AG08396 (cell line): ENCODE data around the gene PAK1.
"Not testable (repeated sequence)": the region's sequence is repeated elsewhere in the genome, so short reads cannot be mapped to it uniquely, and the experiment has no call there.

Experiments
- DNase-seq: peaks from one replicate; pipeline ENCODE4 v3.0.0; 2012; ENCODE audit warnings: low spot score, mixed read lengths

The PAK1 gene

DNA sequence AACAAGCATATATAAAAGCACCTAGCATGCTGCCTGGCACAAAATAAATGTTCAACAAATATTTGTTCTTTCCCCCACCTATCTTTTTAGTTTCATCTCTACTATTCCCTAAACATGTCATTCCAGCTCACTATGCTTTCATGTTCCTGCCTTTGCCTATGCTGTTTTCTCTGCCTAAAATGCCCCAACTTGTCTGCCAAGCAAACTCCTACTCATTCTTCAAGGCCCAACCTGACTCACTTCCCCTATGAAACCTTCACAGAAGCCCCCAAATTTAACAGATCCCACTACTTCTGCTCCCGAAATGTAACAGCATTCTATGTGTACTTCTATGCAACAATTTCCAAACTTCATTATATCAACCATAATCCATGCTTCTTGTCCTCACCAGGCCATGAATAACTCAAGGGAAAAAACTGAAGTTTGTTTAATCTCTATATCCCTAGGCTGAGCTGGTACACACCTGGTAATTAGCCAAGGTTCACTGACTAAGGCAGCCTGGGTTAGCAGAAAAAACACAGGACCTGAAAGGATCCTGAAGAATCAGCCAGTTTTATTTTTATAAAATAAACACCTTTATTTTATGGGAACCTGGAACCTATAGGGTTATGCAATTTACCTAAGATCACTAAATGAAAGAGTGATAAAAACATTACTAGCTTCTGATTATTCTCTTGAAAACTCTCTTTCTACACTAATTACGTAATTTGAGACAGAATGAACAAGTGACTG is 72.2 kb downstream of the PAK1 start:
- DNase-seq, result no peak

DNA sequence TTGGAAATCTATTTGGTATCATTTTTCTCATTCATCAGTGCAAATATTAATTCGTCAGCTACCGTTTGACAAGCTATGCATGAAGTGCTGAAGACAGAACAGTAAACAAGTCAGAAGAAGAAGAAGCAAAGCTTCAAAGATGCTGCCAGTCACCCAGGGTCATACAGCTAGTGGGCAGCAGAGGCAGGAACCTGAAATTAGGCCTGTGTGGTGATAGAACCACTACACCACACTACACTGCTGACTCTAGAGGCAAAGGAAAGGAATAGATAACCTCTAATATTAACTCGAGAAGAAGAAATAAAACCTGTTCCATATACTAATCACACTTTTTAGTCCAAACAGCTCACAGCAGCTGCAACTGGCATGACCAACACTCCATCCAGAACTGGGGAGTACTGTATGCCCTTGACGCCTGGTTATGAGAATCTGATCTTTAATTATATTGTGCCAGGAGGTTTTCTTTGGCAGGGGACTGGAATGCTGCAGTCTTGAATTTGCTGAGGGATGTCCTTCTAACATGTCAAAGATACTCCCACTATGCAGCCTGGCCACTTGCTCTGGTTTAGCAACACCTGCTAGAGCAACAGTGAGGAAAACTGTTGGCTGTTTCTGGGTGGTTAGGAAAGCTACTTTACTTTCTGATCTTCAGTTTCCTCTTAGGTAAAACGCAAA is 73.0 kb downstream of the PAK1 start:
- no peak for DNase-seq

DNA sequence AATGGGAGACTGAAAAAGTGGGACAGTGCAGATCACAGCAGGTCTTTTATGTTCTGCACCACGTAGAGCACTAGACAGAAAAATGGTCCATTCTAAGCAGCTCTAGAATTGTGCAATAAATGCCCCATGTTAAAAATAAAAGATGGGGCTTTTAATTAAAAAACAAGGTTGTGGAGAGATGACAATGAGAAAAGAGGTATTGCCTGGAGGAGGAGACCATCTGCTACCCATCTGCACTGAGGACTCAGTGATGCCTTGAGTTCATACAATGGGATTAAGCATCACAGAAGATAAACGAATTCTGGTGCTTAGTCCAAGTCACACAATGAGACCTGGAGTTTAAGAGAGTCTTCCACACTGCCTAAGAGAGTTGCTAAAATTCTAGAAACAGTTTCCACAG is 73.6 kb downstream of the PAK1 start:
- no peak for DNase-seq

DNA sequence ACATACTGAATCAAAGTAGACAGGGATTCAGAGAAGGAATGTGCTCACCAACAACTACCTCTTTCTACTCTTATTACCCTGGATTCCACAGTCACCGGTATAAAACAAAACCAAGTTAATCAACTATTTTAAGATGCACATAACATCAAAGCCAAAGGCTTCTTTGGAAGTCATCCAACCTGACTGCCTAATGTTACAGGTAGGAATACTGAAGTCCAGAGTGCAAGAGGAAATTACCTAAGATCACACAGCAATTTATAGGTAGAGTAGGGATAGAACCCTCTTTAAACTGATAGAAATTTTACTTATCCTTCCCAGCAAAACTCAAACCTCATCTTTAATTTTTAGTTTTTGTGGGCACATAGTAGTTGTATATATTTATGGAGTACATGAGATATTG is 76.3 kb downstream of the PAK1 start:
- no peak for DNase-seq

DNA sequence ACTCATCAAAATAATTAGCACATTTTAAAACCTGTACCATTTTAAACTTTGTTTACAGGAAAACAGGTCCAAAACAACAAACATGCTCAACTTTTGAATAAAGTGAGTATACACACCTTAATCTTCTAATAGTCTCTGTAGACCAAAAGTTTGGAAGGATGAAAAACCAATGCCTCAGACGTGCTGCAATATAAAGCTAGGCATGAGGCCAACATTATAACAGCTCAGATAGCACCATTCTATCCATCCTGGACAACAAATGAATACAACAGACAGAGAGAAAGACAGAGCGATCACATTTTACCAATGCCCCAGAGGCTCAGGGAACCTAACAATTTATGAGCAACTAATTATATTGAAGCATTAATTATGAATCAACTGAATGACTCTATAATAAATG is 77.0 kb downstream of the PAK1 start:
- no peak for DNase-seq

DNA sequence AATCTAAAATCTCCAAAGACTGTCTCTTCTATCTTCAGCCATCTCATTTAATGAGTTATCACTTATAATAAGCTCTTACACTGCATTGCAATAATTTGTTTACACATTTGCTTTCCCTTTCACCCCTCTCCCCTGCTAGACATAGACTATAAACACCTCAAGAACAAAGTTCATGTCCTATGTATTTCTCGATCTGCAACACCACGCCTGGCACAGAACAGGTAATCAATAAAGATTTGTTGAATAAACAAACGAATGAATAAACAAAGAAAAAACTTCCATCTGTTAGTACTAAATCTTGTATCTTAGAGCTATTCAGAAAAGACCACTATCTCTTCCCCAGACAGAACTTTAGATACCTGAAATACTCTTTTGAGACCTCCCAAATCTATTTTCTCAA is 77.6 kb downstream of the PAK1 start:
- no peak for DNase-seq

DNA sequence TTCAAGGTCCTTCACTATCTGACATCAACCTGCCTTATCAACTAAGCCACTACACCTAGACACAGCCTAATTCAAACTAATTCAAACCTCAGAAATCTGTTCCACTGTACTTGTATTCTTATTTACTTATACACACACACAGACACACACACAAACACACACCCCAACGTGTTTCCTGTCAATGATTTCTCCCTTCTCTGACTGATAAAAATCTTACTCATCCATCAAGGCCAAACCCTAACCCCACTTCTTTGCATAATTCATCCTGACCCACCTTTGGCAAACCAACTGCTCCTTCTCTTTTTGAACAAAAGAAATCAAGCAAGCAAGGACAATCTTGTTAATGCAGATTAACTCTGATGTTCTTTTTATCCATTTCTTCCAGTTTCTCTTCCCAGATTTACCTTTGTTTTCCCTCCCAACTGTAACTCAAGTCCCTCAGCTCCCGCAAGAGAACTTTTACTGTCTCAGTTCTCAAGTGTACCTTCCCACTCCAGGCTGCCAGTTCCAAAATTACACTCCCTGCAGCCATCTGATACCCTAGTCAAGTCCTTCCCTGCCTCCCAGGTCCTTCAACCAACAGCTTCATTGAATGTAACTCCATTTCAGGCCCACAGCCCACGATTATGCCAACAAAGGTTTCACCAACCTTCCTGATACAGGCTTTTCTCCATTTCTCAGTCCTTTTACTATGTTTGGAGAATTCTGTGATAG is 78.3 kb downstream of the PAK1 start:
- DNase-seq, result no peak

DNA sequence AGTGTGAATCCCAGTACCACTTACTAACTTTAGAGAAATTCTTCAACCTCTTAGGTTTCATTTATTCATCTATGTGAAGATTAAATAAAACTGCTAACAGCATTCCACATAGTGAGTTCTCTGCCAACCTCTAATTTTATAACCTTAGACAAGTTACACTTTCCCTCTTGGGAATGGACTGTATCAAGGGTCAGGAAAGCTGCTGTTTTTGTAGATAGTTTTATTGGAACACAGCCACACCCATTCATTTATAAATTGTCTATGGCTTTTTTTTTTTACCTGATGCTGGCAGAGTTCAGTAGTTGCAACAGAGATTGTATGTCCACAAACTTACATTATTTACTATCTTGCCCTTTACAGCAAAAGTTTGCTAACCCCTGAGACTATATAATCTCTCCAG is 81.1 kb downstream of the PAK1 start:
- DNase-seq, result no peak

DNA sequence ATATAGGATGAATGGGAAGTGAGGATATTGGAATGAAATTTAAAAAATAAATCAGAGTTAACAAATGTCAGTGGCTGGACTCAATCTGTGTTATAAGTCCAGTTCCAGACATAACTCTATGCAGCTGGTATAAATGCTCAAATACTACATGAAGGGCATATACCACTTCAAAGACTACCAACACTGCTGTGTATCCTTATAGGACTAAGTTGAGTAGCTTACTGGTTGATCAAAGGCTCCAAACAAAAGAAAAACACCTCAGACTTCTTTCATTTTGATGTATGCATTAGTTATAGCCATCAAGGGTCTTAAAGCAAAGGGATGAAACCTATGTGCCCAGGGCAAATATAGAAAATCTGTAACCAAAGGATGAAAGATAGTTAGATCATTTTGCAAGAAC is 86.2 kb downstream of the PAK1 start:
- DNase-seq, result no peak

DNA sequence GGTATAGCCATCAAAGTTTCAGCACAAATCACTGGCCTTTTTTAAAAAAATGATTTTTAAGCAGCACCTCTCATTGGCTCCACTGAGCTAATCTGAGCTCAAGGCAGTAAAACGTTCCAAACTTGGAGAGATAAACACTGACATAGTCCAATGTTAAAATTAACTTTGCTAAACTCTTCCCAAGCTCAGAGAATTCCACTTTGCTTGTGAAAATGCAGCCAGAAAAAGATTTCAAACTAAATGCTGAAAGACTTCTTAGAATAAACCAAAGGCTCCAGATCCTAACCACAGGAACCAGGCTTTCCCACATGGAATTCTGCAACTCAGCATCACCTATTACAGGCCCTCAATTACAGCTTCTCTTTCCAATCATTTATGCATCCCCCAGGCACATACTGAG is 87.7 kb downstream of the PAK1 start:
- DNase-seq, result peak; percentile 17

DNA sequence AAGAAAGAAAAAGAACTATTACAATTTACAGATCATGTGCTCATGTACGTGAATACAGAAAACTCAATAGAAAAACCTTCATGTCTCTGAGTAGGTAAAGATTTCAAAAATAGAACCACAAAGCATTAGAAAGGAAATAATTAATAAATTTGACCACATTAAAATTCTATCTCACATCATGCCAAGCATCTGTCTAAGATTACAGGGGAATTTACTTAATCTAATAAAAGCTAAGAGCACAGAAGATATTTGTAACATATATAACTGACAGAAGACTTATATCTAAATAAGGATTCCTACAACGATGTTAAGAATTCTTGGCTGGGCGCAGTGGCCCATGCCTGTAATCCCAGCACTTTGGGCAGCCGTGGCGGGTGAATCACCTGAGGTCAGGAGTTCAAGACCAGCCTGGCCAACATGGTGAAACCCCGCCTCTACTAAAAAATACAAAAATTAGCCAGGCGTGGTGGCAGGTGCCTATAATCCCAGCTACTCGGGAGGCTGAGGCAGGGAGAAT is 88.6 kb downstream of the PAK1 start:
- not testable (repeated sequence) for DNase-seq

DNA sequence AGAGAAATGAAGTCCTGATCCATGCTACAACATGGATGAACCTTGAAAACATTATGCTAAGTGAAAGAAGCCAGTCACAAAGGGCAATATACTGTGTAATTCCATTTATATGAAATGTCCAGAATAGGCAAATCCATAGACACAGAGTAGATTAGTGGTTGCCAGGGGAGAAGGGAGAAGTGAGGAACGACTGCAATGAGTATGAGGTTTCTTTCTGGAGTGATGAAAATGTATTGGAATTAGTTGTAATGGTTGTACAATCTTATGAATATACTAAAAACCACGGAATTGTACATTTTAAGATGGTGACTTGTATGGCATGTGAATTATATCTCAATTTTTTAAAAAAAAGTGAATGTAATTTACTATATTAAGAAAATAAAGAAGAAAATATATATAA is 89.3 kb downstream of the PAK1 start:
- DNase-seq, result no peak

DNA sequence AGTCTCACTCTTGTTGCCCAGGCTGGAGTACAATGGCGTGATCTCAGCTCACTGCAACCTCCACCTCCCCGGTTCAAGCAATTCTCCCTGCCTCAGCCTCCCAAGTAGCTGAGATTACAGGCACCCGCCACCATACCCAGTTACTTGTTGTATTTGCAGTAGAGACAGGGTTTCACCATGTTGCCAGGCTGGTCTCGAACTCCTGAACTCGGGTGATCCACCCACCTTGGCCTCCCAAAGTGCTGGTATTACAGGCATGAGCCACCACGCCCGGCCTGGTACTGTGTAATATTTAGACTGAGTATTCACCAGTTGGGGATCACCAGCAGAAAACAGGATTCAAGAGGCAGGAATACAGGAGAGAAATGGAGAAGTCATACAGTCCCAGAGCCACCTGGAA is 90.5 kb downstream of the PAK1 start:
- DNase-seq, result not testable (repeated sequence)

DNA sequence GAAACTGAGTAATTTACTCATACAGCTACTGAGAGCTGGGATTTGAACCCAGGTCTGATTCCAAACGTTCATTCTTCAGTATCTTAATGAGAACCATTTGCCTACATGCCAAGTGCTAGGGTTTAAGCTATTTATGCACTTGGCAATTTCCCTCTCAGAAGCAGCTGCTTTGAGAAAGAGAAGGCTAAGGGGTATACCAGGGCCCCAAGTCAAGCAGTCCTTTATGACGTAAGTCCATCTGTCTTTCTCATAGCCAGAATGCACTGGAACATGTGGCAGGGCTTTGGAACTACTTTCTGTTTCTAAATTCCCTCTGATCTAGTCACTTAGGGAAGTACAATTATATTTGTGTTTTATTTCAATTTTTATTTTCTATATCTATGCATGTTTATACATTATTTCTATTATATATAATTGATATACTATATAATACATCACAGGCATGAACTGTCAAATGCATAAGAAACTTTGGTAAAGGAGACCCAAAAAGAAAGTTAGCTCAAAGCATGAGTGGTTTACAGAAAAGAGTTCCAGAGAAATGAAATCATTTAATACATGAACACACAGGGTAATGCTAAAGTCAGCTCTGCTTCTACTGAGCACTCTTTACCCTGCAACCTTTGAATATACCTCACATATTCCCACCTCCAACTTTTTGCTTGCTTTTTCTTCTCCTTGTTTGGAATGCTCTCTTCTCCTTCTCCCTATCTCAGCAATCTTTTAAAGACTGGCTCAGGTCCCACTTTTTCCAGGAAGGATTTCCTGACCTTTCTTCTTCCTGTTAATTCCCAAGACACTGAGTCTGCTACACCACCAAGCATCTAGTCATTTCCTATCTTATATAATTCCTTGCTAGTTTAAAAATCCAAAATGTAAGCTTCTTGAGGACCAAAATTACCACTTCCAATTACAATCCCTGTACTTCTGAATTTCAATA is 91.9 kb downstream of the PAK1 start:
- DNase-seq, result peak; percentile 51

DNA sequence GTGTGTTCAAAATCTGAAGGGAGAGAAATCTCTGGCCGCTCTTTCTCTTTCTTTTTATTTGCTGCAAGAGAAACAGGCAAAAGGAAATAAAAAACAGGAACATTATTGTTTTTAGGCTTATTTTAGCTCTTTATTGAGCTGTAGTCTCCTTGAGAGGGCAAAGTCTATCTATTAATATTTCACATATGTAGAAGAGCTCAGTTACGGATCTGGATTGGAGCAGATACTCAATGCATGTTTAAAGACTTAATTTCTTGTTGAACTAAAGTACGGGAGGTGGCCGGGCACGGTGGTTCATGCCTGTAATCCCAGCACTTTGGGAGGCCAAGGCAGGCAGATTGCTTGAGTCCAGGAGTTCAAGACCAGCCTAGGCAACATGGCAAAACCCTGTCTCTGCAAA is 94.0 kb downstream of the PAK1 start:
- DNase-seq, result no peak

DNA sequence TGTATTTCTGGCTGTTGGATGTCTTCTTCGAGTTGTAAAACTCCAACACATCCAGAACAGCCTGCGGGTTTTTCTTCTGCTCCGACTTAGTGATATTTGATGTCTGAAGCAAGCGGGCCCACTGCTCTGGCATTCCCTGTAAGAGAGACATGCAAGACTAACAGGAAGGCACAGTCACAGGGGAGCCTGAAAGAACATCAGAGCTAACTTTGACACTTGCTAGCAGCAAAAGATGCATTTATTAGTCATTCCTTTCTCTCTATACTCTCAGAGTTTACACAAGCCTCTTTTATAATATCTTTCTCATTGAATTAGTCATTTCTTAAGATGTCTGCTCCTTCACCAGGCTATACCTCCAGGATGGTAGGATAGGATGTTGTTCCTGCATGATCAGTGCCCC is 94.6 kb downstream of the PAK1 start:
- DNase-seq, result no peak

DNA sequence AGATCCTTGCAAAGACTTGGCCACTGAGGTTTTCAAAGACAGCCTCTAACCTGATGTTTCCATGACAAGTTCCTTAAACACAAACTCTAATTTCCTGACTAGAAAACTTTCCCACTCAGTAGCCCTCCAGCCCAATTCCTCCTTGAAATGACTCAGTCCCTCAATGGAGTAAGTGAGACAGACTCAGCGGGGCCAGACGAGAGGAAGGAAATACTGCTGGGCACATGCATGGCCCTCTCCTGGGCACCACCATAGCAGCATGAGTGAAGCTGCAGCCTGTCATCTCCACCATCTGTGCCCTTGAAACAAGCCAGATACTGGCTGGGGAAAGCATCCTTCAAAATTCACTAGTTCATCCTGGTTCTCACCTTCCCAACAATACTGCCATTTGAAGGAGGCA is 96.2 kb downstream of the PAK1 start:
- DNase-seq, result no peak

DNA sequence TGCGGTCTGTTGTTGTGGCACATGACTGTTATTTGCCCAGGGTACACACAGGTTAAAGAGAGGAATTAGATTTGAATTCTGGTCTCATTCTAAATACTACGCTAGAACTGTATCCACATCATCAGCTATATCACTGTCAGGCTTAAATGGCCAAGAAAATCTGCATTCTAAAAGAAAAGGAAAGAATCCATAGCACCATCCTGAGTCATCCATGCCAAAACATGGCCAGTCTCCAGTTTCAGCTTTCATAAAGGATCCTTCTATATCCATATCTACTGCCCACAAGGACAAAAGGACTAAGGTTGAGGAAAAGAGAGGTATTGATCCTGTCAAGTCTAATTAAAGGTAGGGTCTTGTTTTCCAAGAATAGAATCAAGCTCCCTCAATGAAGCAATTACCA is 98.8 kb downstream of the PAK1 start:
- no peak for DNase-seq

DNA sequence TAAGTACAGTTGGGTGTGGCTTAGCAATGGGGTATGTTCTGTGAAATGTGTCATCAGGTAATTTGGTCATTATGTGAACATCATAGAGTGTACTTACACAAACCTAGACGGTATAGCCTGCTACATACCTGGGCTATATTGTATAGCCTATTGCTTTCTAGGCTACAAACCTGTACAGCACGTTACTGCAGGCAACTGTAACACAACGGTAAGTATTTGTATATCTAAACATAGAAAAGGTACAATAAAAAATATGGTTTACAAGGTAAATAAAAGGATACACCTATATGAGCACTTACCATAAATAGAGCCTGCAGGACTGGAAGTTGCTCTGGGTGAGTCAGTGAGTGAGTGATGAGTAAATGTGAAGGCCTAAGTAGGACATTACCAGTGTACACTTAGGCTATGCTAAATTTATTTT is 99.3 kb downstream of the PAK1 start:
- DNase-seq, result no peak

DNA sequence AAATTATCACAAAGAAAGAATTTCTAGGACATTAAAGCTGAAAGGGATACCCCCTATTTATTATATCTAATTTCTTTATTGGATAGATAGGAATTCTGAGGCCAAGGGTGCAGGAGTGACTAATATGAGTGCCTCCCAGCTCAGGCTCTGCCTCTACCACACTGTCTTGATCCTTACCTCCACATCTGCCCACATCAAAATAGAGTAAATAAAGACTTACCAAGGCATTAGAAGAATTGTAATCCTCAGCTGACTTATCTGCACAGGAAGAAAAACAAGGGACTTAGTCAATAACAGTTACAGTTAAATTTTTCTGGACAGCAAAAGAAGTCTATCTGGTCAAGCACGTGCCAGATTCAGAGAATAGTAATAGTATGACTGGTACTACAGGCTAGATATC is 99.8 kb downstream of the PAK1 start:
- no peak for DNase-seq

DNA sequence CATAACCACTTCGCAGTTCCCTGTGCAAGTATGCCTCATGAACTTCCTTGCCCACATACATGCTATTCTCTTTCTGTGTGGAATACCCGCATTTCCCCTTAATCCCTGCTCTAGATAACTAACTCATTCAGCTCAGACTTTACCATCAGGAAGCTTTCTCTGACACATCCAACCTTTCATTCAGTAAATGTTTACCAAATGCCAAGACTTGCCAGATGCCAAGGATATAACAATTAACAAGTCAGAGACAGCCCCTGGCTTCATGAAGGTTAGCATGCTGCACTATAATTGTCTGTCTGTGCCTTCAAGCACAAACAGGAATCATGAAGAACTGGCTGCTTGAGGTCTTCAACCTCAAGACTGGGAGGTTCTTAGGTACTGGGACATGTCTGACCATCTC is 101.2 kb downstream of the PAK1 start:
- no peak for DNase-seq

DNA sequence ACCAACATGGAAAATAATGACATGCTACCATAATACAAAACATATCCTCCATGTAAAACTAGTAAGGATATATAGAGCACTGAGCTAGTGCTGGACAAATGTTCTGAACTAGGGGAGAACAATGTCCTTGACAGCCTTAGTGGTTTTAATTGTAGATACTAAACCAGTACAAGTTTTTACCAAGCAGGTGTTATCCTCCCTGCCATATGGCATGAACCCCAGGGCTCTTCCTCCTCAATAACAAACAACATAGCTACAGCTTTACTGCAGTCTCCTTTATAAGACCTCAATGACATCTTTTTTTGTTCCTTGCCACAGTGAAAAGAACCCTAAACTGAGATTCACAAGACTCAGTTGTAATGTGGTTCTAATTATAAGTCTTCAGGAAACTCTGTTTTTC is 102.2 kb downstream of the PAK1 start:
- no peak for DNase-seq
